DOHH2 (cell line): ENCODE data around the gene RRBP1.

ENCODE experiments used
- H3F3A ChIP-seq: fragments of 200-600 bp; sonication (generic), shearing (Covaris generic); 2 replicates; pipeline ENCODE4 v1.6.0; 2016; ENCODE audit warnings: antibody characterized with exemption, mild to moderate bottlenecking; ENCODE audit not compliant: control insufficient read depth, insufficient read depth
- H3K27ac ChIP-seq: fragments of 200-600 bp; sonication (generic); 2 replicates; pipeline ENCODE4 v1.5.1; 2014; ENCODE audit warnings: low read depth, mild to moderate bottlenecking, low read length, moderate library complexity
- H3K27me3 ChIP-seq: fragments of 200-600 bp; sonication (generic); 2 replicates; pipeline ENCODE4 v1.6.1; 2014; ENCODE audit warnings: mild to moderate bottlenecking, low read length, mixed read lengths; ENCODE audit not compliant: control insufficient read depth
- H3K36me3 ChIP-seq: fragments of 200-600 bp; sonication (generic); 2 replicates; pipeline ENCODE4 v1.6.1; 2014; ENCODE audit warnings: mild to moderate bottlenecking, low read length, moderate library complexity, mixed read lengths; ENCODE audit not compliant: control insufficient read depth
- H3K4me1 ChIP-seq: fragments of 200-600 bp; sonication (generic); 2 replicates; pipeline ENCODE4 v1.6.1; 2014; ENCODE audit warnings: mild to moderate bottlenecking, low read length, mixed read lengths; ENCODE audit not compliant: control insufficient read depth
- H3K4me2 ChIP-seq: fragments of 200-600 bp; sonication (generic); 2 replicates; pipeline ENCODE4 v1.6.0; 2014; ENCODE audit warnings: mild to moderate bottlenecking, low read length, moderate library complexity
- H3K4me3 ChIP-seq: fragments of 200-600 bp; sonication (generic); 2 replicates; pipeline ENCODE4 v1.5.1; 2014; ENCODE audit warnings: mild to moderate bottlenecking, low read length, mixed read lengths
- H3K79me2 ChIP-seq: fragments of 200-600 bp; sonication (generic); 2 replicates; pipeline ENCODE4 v1.6.1; 2014; ENCODE audit warnings: mild to moderate bottlenecking, low read length, mixed read lengths; ENCODE audit not compliant: control insufficient read depth
- H3K9me2 ChIP-seq: fragments of 200-600 bp; sonication (generic); replicated peaks from 2 replicates; pipeline ENCODE4 v1.6.1; 2014; ENCODE audit warnings: mild to moderate bottlenecking, low read length, mixed read lengths; ENCODE audit not compliant: control insufficient read depth
- H3K9me3 ChIP-seq: fragments of 200-600 bp; sonication (generic); 2 replicates; pipeline ENCODE4 v1.6.1; 2014; ENCODE audit warnings: antibody characterized with exemption, low read length, mixed read lengths; ENCODE audit not compliant: control insufficient read depth, insufficient read depth
- H4K20me1 ChIP-seq: fragments of 200-600 bp; sonication (generic); 2 replicates; pipeline ENCODE4 v1.6.0; 2014; ENCODE audit warnings: low read depth, mild to moderate bottlenecking, antibody characterized with exemption, low read length, moderate library complexity; ENCODE audit not compliant: control insufficient read depth, insufficient read depth
- EZH2phosphoT487 ChIP-seq: fragments of 200-600 bp; sonication (generic); IDR thresholded peaks from 2 replicates; pipeline ENCODE4 v1.6.1; 2017; ENCODE audit warnings: borderline replicate concordance, mild to moderate bottlenecking, antibody characterized with exemption, low read length, moderate library complexity, mixed read lengths
- TF ChIP-seq, protein P1 (sequence below): fragments of 200-600 bp; sonication (generic); IDR thresholded peaks from one replicate; pipeline ENCODE4 v1.5.1; 2014; ENCODE audit warnings: antibody characterized with exemption, mild to moderate bottlenecking, low read depth, low read length; ENCODE audit not compliant: poor library complexity, severe bottlenecking

Gene RRBP1

DNA sequence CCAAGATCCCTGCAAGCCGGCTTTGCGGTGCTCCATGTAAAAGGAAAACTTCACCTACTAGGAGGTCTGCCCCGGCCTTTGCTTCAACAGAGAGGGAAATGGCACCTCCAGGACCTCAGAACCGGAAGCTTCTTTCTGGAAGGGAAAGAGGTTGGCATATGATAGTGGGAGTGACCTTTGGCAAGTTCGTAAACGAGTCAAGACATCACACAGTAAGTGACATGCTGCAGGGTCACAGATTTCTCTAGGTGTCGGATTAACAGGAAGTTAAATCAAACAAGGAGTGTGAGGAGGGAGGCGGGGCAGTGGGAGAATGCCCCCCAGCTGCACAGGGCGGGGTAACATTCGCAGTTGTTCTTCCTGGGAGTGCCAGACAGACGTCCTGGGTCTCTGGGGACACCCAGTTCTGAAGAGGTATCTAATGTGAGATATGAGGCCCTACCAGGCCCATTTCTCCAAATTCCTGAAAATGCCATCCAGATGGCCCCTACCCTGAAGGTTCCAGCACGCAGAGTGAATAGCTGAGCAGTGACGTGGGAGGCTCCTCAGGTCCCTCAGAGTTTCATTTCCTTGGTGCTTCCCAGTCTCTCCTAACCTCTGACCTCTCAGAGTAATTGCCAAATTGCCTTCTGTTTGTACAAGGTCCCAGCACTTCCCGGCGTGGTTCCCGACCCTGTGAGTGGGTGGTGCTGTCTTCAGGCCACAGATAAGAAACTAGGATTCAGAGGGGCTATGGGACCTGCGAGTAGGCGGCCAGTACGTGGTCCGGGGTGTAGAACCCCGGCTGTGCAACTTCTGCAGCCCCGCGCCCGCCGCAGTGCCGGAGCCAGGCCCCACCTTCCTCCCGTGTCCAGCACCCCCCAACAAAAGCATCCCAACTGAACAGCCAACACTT, 1.9 kb downstream of the RRBP1 start:
- Histone ChIP-seq H3K27me3 (peaks cover 13% of the 10 kb centered on the region; the same call in 1 of the 2 replicates), H3K36me3 (peaks cover 22% of the 10 kb centered on the region), H3K4me3 (peak overlapping the region; percentile 70), H3F3A (no peaks in the 10 kb centered on the region), H3K9me3 (no peaks in the 10 kb centered on the region), H3K27ac (no peak overlapping the region), H3K4me1 (peaks cover 20% of the 10 kb centered on the region), H3K9me2 (no peaks in the 10 kb centered on the region), H4K20me1 (peaks cover 8% of the 10 kb centered on the region), H3K4me2 (peak overlapping the region; percentile 71), H3K79me2 (peaks cover 39% of the 10 kb centered on the region)
- TF ChIP-seq, protein P1, sequence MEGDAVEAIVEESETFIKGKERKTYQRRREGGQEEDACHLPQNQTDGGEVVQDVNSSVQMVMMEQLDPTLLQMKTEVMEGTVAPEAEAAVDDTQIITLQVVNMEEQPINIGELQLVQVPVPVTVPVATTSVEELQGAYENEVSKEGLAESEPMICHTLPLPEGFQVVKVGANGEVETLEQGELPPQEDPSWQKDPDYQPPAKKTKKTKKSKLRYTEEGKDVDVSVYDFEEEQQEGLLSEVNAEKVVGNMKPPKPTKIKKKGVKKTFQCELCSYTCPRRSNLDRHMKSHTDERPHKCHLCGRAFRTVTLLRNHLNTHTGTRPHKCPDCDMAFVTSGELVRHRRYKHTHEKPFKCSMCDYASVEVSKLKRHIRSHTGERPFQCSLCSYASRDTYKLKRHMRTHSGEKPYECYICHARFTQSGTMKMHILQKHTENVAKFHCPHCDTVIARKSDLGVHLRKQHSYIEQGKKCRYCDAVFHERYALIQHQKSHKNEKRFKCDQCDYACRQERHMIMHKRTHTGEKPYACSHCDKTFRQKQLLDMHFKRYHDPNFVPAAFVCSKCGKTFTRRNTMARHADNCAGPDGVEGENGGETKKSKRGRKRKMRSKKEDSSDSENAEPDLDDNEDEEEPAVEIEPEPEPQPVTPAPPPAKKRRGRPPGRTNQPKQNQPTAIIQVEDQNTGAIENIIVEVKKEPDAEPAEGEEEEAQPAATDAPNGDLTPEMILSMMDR: no peak
- TF ChIP-seq EZH2phosphoT487: no peak

DNA sequence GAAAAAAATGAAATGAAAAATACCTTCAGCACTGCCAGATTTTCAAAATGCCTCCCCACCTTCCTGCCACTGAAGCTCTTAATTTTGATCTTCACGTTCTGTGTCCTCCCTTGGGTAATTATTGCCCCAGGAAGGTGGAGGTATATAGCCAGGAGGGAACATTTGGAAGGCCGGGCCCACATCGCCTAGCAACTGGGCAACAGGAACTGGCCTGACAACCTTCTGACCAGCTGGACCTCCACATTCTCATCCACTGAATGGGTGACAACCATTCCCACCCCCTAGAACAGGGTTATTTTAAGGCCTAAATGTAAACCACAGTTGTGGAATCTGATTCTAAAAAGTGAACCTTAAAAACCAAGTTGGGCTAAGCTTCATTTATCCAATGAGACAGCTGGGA, 3.2 kb downstream of the RRBP1 start:
- H4K20me1 ChIP-seq: peaks cover 8% of the 10 kb centered on the region
- no peaks in the 10 kb centered on the region for H3F3A ChIP-seq
- peaks cover 5% of the 10 kb centered on the region; the same call in 1 of the 2 replicates for H3K27me3 ChIP-seq
- H3K9me3 ChIP-seq: no peaks in the 10 kb centered on the region
- H3K79me2 ChIP-seq: peaks cover 50% of the 10 kb centered on the region
- H3K36me3 ChIP-seq: peaks cover 22% of the 10 kb centered on the region
- no peaks in the 10 kb centered on the region for H3K9me2 ChIP-seq
- no peak overlapping the region for H3K4me2 ChIP-seq
- H3K4me1 ChIP-seq: peaks cover 20% of the 10 kb centered on the region
- no peak overlapping the region for H3K4me3 ChIP-seq
- no peak overlapping the region for H3K27ac ChIP-seq
- TF ChIP-seq EZH2phosphoT487: no peak
- TF ChIP-seq, protein P1: no peak

DNA sequence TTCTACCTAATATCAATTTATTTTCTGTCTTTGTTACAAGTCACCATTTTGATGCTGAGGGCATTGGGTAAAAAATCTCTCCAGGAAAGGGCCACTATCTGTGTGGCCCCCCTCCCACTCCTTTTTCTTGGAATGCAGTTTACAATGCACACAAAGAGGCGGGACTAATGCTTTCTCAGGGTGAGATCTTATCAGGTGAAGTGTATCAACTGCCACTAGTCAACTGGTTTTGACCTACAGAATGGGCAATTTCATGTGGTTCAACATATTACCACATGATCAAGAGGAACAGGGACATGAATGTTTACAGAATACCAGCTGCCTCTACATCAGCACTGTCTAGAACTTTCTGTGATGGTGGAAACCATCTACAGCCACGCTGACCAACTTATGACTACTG, 3.7 kb downstream of the RRBP1 start:
- H3K4me1 ChIP-seq: peaks cover 18% of the 10 kb centered on the region
- H3F3A ChIP-seq: no peaks in the 10 kb centered on the region
- H3K27me3 ChIP-seq: no peaks in the 10 kb centered on the region
- peaks cover 54% of the 10 kb centered on the region for H3K79me2 ChIP-seq
- no peaks in the 10 kb centered on the region for H3K9me2 ChIP-seq
- peaks cover 8% of the 10 kb centered on the region for H4K20me1 ChIP-seq
- TF ChIP-seq, protein P1: no peak
- TF ChIP-seq EZH2phosphoT487: no peak
- H3K9me3 ChIP-seq: no peaks in the 10 kb centered on the region
- no peak overlapping the region for H3K4me2 ChIP-seq
- H3K27ac ChIP-seq: no peak overlapping the region
- H3K36me3 ChIP-seq: peaks cover 22% of the 10 kb centered on the region
- no peak overlapping the region for H3K4me3 ChIP-seq
